Measurements from ENCODE around the gene MARCHF10. TPM values are rescaled to one million over a fixed set of nuclear protein-coding genes. Genes with fewer than 3 reads are reported as not detected.

The MARCHF10 gene
- total RNA-seq, 1 experiment from 2014 or later: not detected

DNA sequence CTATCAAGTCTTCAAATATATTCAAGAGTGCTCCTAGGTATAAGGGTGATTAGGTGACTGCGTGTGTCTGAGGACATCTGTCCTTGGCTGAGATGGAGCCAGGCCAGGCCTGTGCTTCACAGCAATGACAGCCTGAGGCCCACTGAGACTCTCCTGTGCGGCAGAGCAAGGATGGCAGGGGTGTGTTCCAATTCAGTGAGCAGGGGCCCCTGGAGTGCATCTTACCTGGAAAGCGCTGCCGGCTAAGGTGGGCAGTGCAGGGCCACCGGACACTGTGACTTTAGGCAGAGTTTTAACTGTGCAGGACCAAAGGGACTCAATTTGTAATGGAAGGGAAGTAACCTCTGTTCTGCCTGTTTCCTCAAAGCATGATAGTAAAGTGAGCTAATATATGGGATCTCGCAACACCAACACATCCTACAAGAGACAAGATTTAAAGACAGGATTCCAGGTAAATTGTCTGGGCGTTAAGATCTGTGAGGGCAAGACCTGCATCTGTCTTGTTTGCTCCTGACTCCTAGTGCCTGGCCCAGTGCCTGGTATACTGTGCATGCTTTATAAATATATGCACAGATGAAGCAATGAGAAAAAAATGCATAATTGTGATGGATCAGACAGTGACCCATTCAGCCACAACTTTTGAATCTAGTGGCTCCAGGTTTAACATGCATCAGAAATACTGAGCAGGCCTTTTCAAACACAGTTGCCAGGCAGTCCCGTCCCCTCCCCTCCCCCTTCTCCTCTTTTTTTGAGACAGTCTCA, 93.9 kb downstream of the MARCHF10 start:
- H3K9me3 ChIP-seq (ENCODE audit: low read depth, low read length, poor library complexity, severe bottlenecking): no peaks in the 10 kb centered on the region
- ChIA-PET CTCF (no interaction called here), POLR2A (ENCODE audit: low non-redundant PET) (interaction anchor here (0.5 kb wide), 1 partner anchor 19 kb away, joined by 16 read pairs; no protein-coding TSS in a partner anchor)
- H3K4me1 ChIP-seq (ENCODE audit: insufficient read depth, low read length, poor library complexity, severe bottlenecking): no peaks in the 10 kb centered on the region
- no peaks in the 10 kb centered on the region for H3K27me3 ChIP-seq (replicated peaks; ENCODE audit: insufficient read depth, low read depth, low read length, poor library complexity)
- H3K4me3 ChIP-seq (ENCODE audit: low read depth, low read length, poor library complexity, severe bottlenecking): no peak overlapping the region
- no peak overlapping the region for H3K27ac ChIP-seq (ENCODE audit: low read depth, low read length, poor library complexity, severe bottlenecking)
- no peak for DNase-seq (ENCODE audit: low spot score)
- no peaks in the 10 kb centered on the region for H3K36me3 ChIP-seq (ENCODE audit: insufficient read depth, low read length, poor library complexity, severe bottlenecking)
- TF ChIP-seq EZH2 (IDR thresholded peaks at IDR 0.05; ENCODE audit: borderline replicate concordance, low read depth, low read length, poor library complexity, severe bottlenecking): no peak
- TF ChIP-seq CTCF (conservative IDR thresholded peaks at IDR 0.05; ENCODE audit: low read depth, low read length): no peak
- no TSS peak for BruUV-seq (replicated peaks)
- intact Hi-C loops (cut with micrococcal nuclease; ENCODE audit: unreplicated experiment): no loop called here

- no peak for TF ChIP-seq CTCF (conservative IDR thresholded peaks at IDR 0.05; ENCODE audit: low read depth, low read length)
- no peak for TF ChIP-seq EZH2 (IDR thresholded peaks at IDR 0.05; ENCODE audit: borderline replicate concordance, low read depth, low read length, poor library complexity, severe bottlenecking)
- intact Hi-C loops (cut with micrococcal nuclease; ENCODE audit: unreplicated experiment): no loop called here
- BruUV-seq (replicated peaks): no TSS peak
- no peaks in the 10 kb centered on the region for H3K27me3 ChIP-seq (replicated peaks; ENCODE audit: insufficient read depth, low read depth, low read length, poor library complexity)
- no peaks in the 10 kb centered on the region for H3K4me1 ChIP-seq (ENCODE audit: insufficient read depth, low read length, poor library complexity, severe bottlenecking)
- H3K27ac ChIP-seq (ENCODE audit: low read depth, low read length, poor library complexity, severe bottlenecking): no peak overlapping the region
- H3K9me3 ChIP-seq (ENCODE audit: low read depth, low read length, poor library complexity, severe bottlenecking): peaks cover 5% of the 10 kb centered on the region
- no peak overlapping the region for H3K4me3 ChIP-seq (ENCODE audit: low read depth, low read length, poor library complexity, severe bottlenecking)
- ChIA-PET CTCF (no interaction called here), POLR2A (ENCODE audit: low non-redundant PET) (interaction anchor here (0.5 kb wide), 1 partner anchor 20 kb away, joined by 16 read pairs; no protein-coding TSS in a partner anchor)
- H3K36me3 ChIP-seq (ENCODE audit: insufficient read depth, low read length, poor library complexity, severe bottlenecking): no peaks in the 10 kb centered on the region
- no peak for DNase-seq (ENCODE audit: low spot score)
These were observed 94.8 kb downstream of the MARCHF10 start for GRCh38 chr17:62713086-62713881.

DNA sequence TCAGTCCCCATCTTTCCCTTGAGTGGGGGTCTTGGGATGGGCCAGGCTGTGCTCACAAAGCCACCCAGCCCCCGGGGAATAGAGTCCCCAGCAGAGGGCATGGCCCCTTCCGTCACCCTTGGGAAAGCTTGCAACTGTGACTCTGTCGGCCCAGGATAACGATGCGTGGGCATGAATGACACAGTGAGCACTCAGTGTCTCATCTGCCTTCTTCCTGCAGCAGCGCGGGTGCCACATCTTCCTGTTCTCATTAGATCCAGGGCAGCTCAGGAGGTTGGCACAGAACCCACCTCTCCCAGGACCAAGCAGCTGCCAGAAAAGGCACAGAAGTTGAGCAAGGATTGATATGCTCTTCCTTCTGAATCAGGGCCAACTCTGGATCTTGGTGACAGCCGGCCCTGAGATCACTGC, 95.9 kb downstream of the MARCHF10 start:
- ChIA-PET CTCF (no interaction called here), POLR2A (ENCODE audit: low non-redundant PET) (no interaction called here)

More for the DNA sequence above, 95.9 kb downstream of the MARCHF10 start:
- Histone ChIP-seq H3K4me1 (ENCODE audit: insufficient read depth, low read length, poor library complexity, severe bottlenecking) (no peaks in the 10 kb centered on the region), H3K27me3 (replicated peaks; ENCODE audit: insufficient read depth, low read depth, low read length, poor library complexity) (no peaks in the 10 kb centered on the region), H3K27ac (ENCODE audit: low read depth, low read length, poor library complexity, severe bottlenecking) (no peak overlapping the region), H3K4me3 (ENCODE audit: low read depth, low read length, poor library complexity, severe bottlenecking) (no peak overlapping the region), H3K9me3 (ENCODE audit: low read depth, low read length, poor library complexity, severe bottlenecking) (peaks cover 5% of the 10 kb centered on the region), H3K36me3 (ENCODE audit: insufficient read depth, low read length, poor library complexity, severe bottlenecking) (no peaks in the 10 kb centered on the region)
- DNase-seq (ENCODE audit: low spot score): no peak
- no TSS peak for BruUV-seq (replicated peaks)
- intact Hi-C loops (cut with micrococcal nuclease; ENCODE audit: unreplicated experiment): no loop called here
- TF ChIP-seq CTCF (conservative IDR thresholded peaks at IDR 0.05; ENCODE audit: low read depth, low read length): no peak
- no peak for TF ChIP-seq EZH2 (IDR thresholded peaks at IDR 0.05; ENCODE audit: borderline replicate concordance, low read depth, low read length, poor library complexity, severe bottlenecking)
